ENCODE measurements around the gene PM20D1.
"Not testable (repeated sequence)": the region's sequence is repeated elsewhere in the genome, so short reads cannot be mapped to it uniquely, and the experiment has no call there.

Gene PM20D1

GRCh38 chr1:205842229-205842628 lies 7.7 kb downstream of the PM20D1 start:
- DNase-seq (ENCODE audit: low read depth) = no peak

- no peak for DNase-seq (ENCODE audit: low read depth)
Observed at GRCh38 chr1:205840146-205840923, 9.6 kb downstream of the PM20D1 start.

- DNase-seq (ENCODE audit: low read depth) = no peak
Observed at GRCh38 chr1:205837382-205837970, 12.5 kb downstream of the PM20D1 start.

- no peak for DNase-seq (ENCODE audit: low read depth)
Observed at GRCh38 chr1:205834751-205835150, 15.2 kb downstream of the PM20D1 start.

DNA sequence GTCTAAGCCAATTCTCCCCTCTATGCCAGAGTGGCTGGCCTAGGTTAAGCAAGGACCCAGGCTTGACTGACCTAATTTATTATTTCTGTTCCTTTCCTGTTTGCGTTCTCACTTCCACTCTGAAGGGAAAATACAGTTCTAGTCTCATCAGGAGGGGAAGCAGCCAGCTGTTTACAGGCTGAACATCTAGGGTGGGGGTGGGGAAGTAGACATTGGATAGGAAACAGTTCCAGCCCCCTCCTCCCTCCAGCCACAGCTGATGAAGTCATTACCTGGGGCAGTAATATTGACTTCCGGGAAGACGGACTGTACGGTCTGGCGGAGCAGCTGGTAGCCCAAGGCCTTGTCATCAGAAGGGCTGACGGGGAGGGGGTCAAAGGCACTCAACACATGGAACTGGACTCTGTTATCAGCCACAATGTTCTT lies 17.6 kb downstream of the PM20D1 start:
- no peak for DNase-seq (ENCODE audit: low read depth)

DNA sequence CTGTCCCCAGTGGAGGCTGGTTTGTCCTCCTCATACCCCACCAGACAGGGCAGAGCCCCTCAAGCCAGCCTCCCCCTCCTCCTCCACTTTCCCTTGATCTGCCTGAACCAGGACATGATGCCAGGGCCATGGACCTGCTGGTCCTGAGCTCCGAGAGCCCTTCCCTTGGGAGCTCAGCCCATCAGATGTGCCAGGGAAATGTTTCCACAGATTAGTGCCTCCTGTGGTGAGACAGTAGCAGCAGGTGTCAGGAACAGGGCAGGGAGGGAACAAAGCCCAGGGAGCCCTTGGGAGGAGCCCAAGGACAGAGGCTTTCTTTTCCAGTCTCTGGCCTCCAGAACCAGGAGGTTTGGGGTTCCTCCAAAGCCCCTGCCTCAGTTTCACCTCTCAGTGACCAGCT lies 22.3 kb downstream of the PM20D1 start:
- DNase-seq (ENCODE audit: low read depth) = no peak

- DNase-seq (ENCODE audit: low read depth) = no peak
Observed at GRCh38 chr1:205826995-205827394, 22.9 kb downstream of the PM20D1 start.

GRCh38 chr1:205826016-205826806 lies 23.7 kb downstream of the PM20D1 start:
- no peak for DNase-seq (ENCODE audit: low read depth)

DNA sequence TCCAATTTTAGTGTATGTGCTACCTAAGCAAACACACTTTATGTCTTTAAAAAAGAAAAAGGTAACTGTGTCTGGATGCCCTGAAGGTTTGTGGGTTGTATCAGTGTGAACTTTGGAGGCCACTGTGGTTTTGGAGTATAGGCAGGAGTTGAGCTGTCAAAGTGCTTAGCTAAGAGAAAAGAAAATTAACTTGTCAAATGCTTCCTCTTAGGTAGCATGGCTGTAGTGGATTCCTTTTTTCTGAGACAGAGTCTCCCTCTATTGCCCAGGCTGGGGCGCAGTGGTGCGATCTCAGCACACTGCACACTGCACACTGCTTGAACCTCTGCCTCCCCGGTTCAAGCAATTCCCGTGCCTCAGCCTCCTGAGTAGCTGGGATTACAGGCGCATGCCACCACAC lies 25.8 kb downstream of the PM20D1 start:
- DNase-seq (ENCODE audit: low read depth) = no peak

GRCh38 chr1:205823260-205823659 lies 26.7 kb downstream of the PM20D1 start:
- not testable (repeated sequence) for DNase-seq (ENCODE audit: low read depth)

- no peak for DNase-seq (ENCODE audit: low read depth)
Observed at GRCh38 chr1:205822397-205822796, 27.5 kb downstream of the PM20D1 start.

- no peak for DNase-seq (ENCODE audit: low read depth)
Observed at GRCh38 chr1:205817988-205818387, 31.9 kb downstream of the PM20D1 start.

DNA sequence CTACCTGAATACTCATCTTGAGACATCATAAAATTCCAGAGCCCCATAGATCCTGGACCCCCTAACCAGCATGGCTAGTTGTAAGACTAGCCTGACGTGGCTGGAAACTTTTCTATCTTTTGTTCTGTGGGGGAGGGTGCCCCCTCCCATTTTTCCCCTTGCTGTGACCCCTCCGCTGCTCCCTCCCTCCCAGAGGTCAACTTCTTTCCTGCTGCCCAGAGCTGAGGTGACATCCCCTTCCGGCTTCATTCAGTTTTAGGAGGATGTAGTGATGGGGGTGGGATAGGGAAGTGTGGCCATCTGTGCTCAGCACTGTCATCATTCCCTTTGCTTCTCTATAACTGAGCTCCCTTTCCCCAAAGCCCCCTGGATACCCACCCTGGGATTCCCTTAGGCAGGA lies 32.6 kb downstream of the PM20D1 start:
- no peak for DNase-seq (ENCODE audit: low read depth)

DNA sequence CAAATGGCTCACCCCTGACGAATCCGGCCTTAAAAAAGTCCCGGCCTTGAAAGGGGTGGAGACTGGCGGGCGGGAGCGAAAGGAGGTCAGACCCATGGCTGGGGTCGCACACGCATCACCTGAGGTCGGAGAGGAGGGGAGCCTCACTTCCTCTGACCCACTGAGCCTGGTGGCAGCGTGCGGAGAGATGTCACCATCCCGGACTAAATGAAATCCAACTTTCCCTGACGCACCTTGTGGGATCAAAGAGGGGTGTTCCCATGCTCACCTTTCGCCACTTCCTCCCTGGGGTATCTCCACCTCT lies 36.2 kb downstream of the PM20D1 start:
- peak; percentile 19 for DNase-seq (ENCODE audit: low read depth)

DNA sequence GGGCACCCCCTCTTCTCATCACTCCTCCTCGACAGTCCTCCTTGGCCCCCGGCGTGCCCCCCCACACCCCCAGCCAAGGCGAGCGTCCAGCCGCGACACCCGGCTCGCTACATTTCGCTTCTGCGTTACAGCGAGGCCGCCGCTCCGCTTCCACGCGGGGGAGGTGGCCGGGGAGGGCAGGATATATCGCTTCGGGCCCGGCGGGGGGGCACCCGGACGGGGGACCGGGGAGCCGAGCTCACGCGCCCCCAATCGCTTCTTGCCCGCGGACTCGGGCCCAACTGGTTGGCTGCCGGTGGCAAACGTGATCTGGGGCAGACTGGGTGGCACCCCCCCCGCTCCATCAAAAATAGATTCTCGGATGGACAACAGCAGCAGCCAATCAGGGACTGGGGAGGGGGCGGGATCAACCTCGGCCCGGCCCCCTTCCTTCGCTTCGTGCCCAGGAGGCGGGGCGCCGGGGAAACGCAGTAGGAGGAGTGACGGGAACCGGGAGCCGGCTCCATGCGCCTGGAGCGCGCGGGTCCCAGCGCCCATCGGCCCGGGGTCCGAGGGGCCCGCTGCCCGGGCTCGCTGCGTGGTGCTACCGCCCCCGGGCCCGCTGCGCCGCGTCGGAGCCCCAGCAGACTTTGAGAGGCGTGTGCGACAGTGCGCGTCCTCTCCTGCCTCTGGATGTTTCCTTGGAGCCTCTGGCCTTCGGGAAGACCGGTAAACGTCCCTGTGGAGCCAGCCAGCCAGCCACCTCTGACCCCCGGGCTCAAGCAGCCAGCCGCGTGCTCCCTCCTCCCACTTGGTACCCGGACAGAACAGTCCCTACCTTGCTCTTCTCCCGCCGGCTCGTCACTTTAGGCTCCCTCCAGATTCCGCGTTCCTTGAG lies 36.8 kb downstream of the PM20D1 start, which contains the start of gene SLC41A1:
Gene SLC41A1 (minus strand): TSS at position 321 of the 877 bp plus-strand sequence. CDS start 2,757 bp downstream, outside the sequence.
- DNase-seq (ENCODE audit: low read depth) = peak; percentile 94

DNA sequence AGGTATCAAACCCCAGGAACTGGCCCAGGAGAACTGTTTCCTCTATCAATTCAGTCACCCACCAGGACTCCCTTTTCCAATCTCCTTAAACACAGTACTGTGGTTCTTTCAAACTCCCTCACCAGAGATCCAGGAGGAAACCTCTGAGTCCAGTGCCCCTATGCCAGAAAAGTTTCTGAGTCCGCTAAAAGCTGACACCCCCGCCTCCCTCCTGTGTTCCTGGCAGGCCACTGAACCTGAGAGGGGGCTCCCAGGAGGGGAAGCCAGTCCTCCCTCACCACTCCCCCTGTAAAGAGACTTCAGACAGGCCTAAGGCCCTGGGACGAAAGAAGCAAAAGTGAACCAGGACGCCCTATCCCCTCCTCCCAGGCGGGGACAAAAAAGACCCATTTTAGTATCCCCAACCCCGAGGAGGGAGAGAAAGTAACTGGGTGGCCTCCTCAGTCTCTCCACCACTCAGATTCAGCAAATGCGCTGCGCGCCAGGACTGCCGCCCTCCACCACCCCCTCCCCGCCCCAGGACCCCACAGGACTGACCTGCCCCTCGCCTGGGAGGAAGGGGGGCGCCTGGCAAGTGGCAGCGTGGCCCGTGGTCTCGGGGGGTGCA lies 37.6 kb downstream of the PM20D1 start:
- no peak for DNase-seq (ENCODE audit: low read depth)

DNA sequence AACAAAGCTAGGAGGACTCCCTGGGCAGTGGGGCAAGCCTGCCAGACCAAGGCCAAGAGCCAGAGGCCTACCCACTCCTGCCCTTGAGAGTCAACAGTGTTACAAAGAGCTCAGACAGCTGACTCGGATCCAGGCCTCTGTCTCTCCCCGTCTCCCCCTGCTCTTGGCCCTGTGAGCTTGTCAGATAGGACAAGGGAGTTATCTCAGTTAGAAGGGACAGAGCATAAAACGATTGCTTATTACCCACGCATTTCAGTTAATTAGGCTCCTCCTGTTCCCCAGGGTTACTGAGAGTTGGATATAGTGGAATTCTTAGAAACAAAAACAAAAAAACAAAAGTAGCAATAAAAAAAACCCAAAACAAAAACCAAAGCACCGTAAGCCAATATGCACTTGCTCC lies 38.3 kb downstream of the PM20D1 start:
- DNase-seq (ENCODE audit: low read depth) = no peak

- DNase-seq (ENCODE audit: low read depth) = no peak
Observed at GRCh38 chr1:205810448-205811157, 39.3 kb downstream of the PM20D1 start.

- DNase-seq (ENCODE audit: low read depth) = no peak
Observed at GRCh38 chr1:205809942-205810345, 40.0 kb downstream of the PM20D1 start.

GRCh38 chr1:205809469-205809868 lies 40.5 kb downstream of the PM20D1 start:
- no peak for DNase-seq (ENCODE audit: low read depth)
